HG02588 (cell line): ENCODE measurements around the gene MBD2.

Experiments used
- ATAC-seq: cut with Tn5 transposase; IDR thresholded peaks from one replicate; pipeline ENCODE4 v1.9.1; 2021; ENCODE audit warnings: mild to moderate bottlenecking, moderate library complexity; ENCODE audit not compliant: unreplicated experiment

MBD2 gene

DNA sequence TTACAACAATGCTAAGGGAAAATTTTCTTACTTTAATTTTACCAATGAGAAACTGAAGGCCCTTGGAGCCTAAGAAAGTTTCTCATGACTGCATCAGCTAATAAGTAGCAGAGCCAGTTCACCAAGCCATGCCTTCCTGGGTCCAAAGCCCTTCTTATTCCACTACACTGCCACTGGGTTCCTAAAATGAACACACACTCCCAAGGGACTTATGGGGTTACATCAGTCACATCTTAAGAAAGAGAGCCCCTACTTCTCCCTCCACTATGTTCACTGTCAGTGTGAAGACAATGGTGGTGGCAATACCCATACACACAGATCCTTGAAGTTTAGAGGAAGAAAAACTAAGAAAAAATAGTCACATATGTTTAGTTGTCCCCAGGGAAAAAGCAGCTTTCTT lies 20.6 kb downstream of the MBD2 start:
- no peak for ATAC-seq

DNA sequence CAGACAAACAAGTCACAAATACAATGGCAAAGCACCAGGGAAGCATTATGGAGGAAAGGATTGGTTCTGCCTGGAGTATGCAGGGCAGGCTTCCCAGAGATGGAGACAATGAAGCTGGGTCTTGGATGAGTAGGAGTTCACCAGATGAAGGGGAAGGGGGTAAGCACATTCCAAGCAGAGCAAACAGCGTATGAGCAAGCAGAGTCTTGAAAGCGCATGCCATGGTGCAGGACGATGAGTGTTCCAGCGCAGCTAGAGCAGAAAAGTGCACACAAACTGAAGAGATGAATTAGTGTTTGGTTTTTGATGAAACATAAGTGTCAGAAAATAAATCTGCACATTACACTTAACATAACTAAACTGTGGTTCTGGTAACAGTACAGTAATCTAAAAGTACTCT lies 21.6 kb downstream of the MBD2 start:
- ATAC-seq = no peak

DNA sequence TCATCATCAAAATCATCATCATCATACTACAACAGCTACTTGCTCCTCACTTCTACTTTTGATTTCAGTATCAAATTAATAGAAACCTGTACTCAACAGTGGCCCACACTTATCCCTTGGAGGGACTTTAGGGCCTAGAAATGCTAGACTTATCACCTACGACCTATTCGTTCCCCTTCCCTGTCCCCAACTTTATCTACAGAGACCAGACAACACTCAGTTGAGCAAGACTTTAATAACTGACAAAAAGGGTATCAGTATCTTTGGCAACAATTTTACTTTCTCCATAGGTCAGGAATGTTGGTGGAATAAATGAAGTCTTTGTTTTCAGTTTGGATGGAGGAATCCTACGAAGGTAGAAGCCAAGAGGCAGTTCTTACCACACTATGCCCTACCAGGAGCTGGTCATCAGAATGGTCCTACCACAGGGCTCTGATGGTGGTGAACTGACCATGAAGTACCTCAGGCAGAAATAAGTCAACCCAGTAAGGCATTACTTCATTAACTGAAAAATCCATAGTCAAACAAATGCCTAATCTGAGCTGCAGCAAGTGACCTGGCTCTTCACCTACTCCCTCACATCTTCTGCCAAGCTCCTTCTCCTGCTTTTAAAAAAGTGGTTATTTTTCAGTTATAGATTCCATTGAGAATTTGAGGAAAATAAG lies 26.6 kb downstream of the MBD2 start:
- ATAC-seq = no peak

DNA sequence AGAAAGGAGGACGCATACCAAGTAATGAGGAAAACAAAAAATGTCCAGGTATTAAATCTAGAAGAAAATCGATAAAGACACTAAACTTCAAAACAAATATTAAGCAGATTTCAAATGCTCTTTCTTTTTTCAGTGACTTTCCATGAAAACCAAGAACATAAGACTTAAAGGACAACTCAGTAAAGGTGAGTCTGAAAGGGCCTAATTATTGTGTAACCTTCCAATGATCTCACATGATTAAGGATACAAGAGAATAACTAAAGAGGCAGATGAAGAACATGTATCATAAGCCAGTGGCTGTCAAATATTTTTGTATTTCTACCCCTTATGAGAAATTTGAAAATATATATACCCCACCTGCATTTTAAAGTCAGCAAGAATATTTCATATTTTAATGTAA lies 30.7 kb downstream of the MBD2 start:
- ATAC-seq = no peak

DNA sequence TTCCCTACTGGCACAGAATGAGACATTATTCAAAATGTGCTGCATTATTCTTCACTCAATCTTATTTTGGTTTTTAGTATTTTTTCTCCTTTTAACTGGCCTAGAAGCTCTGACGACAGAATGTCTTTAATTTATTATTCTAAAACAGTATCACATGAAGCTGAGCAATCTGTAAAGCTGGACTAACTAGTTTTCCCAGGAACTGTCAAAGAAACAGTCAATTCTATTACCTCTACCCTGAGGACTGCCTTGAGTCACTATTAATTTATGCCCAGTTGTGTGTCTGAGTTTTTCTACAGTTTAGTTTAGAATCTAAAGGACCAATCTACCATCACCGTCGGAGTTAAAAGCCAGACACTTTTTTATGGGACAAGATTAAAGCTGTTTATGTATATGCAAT lies 31.6 kb downstream of the MBD2 start:
- no peak for ATAC-seq

DNA sequence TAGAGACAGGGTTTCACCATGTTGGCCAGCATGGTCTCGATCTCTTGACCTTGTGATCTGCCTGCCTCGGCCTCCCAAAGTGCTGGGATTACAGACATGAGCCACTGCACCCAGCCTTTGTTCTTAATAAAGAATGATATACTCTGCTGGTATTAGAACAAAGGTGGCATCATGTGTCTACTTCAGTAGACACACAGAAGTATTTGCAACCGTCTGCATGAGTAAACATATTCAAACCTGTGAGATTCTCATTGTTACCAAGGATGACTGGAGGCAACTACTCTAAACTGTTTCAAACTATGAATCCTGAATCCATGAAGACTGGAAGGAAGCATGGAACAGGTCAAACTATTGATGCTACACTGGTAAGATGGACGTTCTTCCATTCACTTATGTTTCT lies 32.1 kb downstream of the MBD2 start:
- no peak for ATAC-seq

DNA sequence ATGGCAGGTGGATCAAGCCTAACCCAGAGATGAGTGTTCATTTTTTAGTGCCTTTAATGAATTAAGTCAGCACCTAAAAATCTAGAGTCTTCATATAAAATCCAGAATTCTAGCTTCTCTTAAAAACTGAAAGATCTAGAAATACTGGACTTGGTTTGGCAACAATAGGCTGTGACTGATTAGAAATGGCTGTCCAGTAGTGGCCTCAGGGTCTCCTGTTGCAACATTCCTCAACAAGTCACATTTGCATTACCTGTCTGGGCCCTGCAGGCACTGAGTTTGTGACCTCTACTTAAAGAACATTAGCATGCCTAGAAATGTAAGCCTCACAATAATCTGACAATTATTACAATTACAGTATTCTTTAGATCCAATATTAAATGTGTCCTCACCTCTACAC lies 33.1 kb downstream of the MBD2 start:
- no peak for ATAC-seq

DNA sequence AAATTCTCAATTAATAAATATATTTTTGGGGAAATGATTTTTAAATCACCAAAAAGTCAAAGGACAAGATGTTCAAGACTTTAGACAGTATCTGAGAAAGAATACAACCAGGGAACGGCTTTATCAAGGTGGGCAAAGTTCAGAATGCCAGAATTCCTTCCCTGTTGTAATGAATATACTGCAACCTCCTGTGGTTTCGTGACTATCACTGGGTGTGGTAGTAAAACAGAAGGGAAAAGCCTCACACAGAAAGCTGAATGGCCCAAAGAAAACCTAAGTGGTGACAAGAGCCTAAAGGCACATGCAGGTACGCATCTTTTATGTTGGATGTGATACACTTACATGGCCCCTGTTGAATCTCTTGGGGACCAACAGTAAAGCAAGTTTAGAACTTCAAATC lies 37.1 kb downstream of the MBD2 start:
- ATAC-seq = no peak

DNA sequence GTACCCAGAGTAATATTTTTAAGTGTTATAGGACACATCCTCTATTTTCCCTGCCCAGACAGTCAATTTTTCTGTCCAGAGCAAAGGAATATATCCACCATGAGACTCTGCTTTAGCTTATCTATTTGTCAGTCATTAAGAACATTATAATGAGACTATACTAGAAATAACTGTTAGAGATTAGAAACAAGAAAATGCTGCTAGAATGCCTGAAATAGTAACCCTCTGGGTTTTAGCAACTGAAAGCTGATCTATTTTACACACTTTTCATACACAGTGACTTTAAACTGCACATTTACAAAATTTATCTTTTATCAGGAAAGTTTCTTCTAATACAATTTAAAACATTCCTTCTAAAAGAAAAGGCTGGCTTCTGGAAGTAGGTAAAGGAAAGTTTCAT lies 39.6 kb downstream of the MBD2 start:
- ATAC-seq = peak; percentile 53

DNA sequence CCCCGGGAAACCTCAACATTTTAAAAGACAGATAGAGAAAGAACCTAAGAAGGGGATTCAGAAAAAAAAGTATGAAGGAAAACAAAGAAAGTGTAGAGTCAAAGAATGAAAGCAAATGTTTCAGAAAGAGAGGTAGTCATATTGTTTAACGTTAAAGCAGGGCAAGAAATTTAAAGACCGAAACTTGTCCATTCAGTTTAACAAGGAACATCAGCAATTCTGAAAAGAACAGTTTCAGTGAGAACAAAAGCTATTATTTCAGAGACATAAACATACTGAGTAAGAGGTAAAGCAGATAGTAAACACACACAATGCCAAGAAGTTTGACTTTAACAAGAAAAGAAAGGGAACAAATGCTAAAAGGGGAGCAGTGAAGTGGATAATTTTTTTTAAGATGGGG lies 41.1 kb downstream of the MBD2 start:
- ATAC-seq = no peak

DNA sequence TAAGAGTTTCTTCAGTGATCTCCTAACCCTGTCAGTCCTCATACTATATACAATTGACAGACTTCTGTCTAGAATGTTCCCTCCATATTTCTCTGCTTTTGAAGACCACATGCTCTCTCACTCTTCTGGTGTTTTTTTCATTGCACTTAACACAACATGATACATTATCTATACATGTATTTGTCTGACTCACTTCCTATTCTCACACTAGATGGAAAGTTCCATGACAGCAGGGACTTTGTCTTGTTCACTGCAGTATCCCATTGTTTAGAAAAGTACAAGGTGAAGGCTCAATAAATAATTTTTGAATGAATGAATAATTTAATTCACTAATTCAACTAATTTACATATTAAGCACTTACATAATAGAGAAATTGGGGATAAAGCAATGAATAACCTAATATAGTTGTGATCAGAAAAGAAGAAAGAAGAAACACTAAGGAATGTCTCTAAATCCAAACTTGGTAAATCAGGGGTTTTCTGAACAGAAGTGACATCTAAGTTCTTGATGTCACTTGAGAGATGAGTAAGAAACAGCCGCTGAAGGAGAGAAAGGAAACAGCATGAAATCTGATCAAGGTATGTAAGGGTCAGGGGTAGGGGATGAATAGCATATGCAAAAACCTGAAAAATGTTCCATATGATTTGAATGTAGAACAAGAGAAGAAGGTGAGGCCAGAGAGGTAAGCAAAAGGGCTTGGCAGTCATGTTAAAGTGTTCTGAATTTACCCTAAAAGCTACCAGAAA lies 42.4 kb downstream of the MBD2 start:
- ATAC-seq = no peak

DNA sequence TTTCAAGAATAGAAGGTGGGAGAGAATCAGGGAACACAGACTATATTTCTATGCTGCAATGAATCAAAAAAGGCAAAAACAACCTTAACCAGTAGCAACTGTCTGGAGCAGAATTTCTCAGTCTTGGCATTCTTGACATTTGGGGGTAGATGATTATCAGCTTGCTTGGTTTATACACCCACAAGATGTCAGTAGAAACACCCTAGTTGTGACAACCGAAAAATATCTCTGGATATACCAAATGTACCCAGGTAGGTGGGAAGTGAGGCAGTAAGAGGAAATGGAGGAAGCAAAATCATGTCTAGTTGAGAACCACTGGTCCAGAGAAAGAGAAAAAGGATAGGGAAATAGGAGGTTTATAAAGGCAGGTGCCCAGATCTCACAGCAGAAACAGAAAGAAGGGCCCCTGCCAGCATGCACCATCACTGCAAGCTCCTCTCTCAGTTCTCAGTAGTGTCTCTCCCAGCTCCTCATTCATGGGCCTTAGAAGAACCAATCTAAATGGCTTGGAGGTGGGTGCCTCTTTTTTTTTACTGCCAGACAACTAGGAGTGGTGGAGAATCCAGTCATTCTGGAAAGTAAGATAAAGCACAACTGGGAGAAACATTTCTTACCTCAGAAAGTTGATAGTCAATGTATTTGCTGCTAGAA lies 50.4 kb downstream of the MBD2 start:
- ATAC-seq = peak; percentile 56

DNA sequence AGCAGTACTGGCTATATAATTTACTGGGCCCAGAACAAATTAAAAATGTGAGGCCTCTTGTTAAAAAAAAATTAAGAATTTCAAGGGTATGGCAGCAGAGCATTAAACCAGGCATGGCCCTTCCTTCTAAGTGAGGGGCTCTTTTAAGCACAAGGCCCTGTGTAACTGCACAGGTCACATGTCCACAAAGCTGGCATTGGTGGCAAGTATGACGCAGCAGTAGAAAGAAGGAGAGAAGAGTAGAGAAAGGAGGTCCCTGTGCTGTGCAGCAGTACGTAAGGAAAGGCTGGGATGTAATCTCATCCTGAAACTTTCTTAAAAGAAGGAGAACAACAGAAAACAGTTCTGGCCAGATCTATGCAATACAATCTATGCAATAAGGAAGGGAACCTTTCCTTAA lies 51.2 kb downstream of the MBD2 start:
- no peak for ATAC-seq

DNA sequence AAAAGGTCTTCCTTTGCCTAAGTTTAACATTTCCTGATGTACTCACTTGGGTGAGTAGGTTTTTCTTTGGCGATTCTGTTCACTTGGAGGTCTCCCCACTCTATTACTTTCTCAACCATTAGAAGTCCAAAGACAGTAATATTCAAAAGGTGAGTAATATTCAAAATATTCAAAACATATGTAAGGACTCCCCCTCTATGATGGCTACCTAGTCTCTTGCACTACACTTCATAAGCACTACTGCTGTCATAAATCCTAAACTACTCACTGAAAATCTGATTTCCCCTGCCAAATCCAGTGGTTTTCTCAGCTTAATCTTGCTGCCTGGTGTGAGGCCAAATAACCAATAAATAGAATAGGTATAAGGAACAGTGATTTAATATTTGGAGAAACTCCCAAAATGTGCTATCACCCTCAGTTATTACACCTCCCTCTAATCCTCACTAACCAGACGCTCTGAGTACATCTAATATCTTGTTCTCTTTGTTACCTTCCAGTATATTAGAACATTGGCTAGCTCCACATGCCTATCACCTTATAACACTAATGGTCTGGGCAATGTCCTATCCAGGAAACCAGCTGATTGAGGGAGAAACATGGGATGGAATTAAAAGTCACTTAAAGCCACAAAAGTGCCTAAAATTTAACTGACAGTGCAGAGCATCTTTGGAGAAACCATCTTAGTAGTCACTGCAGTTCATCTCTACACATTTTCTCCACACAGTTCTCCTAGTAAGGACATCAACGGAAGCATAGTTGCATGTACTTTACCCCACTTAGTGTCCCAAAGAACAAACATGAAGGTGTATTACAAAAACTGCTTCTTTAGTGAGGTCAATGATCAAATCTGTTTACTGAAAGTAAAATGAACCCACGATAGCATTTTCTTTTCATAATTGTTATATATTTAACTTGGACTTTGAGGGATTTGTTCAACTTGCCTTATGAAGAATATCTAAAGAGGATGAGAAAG lies 54.8 kb downstream of the MBD2 start:
- ATAC-seq = no peak

DNA sequence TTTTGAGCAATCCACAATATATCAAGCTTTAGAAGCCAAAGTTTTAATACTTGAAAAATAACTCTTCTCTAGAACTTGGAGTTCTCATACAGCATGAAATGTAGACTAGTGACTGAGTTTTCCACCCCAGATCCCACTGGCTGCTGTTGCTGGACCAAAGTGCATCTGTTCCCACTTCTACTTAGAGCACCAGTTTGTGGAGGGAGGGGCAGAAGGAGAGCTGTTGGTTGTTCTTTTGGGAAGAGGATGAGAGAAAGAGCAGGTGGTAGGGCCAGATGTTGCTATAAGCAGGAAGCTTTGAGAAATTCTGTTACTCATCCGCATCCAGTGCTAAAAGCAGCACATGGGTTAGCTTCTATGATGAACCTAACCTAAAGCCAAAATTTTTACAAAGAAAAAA lies 59.0 kb downstream of the MBD2 start:
- ATAC-seq = no peak

DNA sequence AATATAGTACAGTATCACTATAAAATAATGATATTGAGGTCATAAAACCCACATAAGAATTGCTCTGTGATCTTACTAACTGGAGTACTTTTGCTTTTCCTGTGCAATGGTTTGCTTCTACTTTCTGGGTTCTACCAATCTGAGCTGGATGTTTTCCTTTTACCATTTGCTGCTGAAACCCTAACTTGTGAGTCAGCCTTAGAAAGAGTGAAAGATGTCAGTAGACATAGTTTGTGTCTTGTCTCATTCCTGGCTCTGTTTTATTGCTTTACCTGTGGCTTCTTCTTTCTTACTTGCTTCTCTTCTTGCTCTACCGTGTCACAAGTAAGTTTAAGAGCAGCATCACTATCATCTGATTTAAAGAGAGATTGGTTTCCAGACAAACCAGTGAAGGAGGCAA lies 61.0 kb downstream of the MBD2 start:
- no peak for ATAC-seq

DNA sequence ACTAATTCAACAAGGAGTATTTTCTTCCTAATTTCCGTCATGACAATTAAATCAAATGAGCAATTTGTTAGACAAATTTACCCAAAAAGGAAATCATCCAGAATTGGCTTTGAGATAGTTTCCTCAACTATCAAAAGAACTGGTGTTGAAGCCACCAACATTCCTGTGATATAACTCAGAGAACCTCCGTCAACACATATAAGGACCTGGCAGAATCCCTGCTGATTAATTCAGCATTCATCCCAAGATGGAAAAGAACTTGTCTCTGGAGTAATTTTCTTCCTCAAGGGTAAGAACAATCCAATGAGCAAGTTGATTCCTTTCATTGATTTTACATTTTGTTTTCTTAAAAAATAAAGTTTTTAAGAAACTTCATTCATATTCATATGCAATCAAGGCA lies 62.0 kb downstream of the MBD2 start:
- no peak for ATAC-seq

DNA sequence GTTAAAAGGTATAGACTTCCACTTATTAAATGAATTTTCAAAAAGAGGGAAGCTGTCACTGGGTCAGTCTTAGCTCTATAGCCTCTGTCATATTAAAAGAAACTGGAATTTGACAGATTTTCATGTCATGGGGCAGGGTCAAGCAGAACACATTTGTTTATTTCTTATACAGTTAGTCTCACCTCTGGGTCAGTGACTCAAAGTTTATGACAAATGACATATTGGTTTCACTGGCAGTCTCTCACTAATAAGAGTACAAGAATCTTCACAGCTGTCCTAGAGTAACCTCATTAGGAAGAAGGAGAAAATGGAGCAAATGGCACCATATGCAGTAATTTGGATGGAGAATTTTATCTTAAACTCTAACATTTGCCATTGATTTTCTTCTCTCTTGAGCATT lies 63.2 kb downstream of the MBD2 start:
- ATAC-seq = no peak

DNA sequence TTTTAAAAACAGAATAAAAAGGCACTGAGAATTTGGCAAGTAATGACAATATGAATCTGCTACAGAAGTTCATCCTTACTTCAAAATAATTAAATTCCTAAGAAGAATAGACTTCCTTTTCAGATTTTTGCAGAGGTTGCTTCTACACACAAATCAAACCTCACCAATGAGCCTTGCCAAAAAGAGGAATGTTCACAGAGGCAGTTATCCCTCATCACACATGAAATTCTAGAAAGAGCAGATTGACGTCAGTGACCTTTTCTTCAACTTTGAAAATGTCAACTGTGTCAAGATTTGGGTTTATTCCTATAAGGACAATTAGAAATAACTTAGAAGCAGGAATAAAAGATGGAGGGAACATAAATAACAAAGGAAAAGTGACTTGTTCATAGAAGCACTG lies 64.6 kb downstream of the MBD2 start:
- ATAC-seq = no peak

DNA sequence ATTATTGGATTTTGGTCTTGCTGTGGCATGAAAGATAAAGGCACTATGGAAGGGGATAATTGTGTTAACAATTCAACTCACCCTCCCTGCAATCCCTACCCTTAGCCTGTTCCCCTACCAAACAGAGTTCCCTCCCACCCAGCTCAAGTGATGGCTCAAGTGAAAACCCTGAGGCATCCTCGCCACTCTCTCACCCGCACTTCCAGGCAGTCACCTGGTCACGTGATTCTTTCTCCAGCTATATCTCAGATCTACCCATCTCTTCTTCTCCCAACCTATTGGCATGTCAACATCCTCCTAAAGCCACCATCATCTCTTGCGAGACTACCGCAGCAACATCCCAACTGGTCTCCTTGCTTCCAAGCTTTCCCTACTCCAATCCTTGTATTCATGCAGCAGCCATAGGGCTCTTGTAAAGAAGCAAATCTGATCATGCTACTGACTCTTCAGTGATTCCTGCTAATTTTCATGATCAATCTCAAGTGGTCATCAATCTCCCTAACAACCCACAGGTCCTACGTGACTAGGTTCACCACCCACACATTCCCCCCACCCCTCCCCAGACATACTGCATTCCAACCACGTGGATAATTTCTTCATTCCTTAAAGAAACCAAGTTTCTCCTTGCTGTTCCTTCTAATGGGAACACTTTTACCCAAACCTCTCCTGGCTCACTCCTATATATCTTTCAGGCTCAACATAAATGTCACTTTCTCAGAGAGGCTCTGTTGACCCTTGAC lies 66.7 kb downstream of the MBD2 start:
- no peak for ATAC-seq

DNA sequence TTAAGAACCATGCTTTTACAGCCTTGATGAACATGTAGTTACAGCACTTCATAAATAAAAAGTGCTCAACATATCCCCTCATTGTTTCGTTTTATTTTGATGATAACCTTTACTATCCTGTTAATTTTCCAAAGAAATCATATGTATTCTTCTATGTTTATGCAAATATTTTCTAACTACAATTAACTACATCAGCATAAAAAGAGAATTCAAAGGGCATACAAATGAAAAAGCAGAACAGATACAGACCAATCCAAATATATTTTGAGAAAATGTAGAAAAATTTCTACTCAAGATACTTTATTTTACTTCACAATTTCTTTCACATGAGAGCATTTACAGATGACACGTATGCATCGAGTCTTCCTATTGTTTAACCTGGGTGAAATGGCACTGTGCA lies 69.1 kb downstream of the MBD2 start:
- ATAC-seq = no peak
